Suprapubic skin (tissue), 3 donors: Measurements from ENCODE around the gene MAPKAPK3.

Experiments used
- POLR2A ChIP-seq, 2 donors: fragments of 450-650 bp; IDR thresholded peaks; one replicate each; pipeline ENCODE4 v1.6.1; 2017; ENCODE audit warnings: antibody characterized with exemption in 2 of 2, mild to moderate bottlenecking in 2 of 2, moderate library complexity in 2 of 2
- TF ChIP-seq, protein P1 (sequence below), 2 donors: fragments of 200-600 bp in 1 of 2; fragments of 450-650 bp in 1 of 2; sonication (generic) in 1 of 2; IDR thresholded peaks; one replicate each; pipeline ENCODE4 v1.5.1; 2016 to 2019; ENCODE audit warnings: antibody characterized with exemption in 2 of 2, mild to moderate bottlenecking in 1 of 2, moderate library complexity in 1 of 2

DNA sequence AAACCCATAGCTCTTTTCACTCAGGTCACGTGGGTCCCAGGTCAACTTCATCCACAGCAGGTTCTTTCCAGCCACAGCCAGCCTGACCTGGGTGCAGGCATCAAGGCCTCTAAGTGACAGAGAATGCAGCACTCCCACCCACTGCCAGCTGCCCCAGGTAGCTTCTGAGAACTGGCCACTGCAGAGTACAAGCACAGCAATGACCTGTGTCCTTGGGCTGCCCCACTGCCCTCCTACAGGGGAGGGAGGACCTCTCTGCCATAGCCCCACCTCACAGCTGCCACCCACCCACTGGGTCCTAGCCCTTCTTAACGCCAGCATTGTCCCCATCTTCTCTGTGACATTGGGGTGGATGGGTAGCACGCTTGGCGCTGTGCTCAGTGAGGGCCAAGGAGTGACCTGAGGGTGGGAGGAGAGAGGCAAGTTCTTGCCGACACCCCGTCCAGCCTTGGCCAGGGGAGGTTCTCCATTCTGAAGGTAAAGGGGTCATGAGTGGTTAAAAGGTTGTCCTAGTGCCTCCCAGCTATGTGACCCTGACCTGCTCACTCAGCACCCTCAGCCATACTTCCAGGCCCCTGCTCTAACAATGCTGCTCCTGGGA, 17.7 kb upstream of the MAPKAPK3 start:
- TF ChIP-seq, protein P1, sequence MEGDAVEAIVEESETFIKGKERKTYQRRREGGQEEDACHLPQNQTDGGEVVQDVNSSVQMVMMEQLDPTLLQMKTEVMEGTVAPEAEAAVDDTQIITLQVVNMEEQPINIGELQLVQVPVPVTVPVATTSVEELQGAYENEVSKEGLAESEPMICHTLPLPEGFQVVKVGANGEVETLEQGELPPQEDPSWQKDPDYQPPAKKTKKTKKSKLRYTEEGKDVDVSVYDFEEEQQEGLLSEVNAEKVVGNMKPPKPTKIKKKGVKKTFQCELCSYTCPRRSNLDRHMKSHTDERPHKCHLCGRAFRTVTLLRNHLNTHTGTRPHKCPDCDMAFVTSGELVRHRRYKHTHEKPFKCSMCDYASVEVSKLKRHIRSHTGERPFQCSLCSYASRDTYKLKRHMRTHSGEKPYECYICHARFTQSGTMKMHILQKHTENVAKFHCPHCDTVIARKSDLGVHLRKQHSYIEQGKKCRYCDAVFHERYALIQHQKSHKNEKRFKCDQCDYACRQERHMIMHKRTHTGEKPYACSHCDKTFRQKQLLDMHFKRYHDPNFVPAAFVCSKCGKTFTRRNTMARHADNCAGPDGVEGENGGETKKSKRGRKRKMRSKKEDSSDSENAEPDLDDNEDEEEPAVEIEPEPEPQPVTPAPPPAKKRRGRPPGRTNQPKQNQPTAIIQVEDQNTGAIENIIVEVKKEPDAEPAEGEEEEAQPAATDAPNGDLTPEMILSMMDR (IDR thresholded peaks at IDR 0.05) = no peak
- no peak for TF ChIP-seq POLR2A (IDR thresholded peaks at IDR 0.05)
